ENCODE measurements around the gene GPR161.

GPR161 gene

DNA sequence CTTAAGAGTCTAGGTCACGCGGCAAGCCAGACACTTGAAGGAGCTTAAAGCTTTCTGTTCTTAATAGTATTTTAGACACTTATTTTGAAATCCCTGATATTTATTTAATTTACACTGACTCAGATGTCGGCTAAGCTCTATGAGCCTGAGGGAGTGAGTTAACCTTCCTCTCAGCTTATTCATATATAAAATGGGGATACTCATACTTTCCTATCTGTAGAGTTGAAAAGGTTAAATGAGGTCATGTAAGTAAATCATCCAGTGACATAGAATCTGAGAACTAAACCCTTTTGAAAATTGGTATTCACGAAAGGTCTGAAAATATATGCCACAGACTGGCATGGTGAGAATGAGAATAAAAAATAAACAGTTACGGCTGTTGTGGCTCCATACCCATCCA, 1.4 kb upstream of the GPR161 start:
- peaks cover 3% of the 10 kb centered on the region for H3K36me3 Mint-ChIP-seq (ENCODE audit: low read depth)
- H3K4me1 Mint-ChIP-seq (ENCODE audit: low read depth), result peaks cover 13% of the 10 kb centered on the region
- H3K27ac Mint-ChIP-seq, result no peak overlapping the region
- DNase-seq (ENCODE audit: low spot score), result no peak
- H3K4me3 Mint-ChIP-seq, result peak overlapping the region; percentile 92
- H3K27me3 Mint-ChIP-seq (ENCODE audit: low read depth), result peaks cover 55% of the 10 kb centered on the region
- no peaks in the 10 kb centered on the region for H3K9me3 Mint-ChIP-seq

GRCh38 chr1:168137515-168137821, 738 bp upstream of the GPR161 start:
- no peak for DNase-seq (ENCODE audit: low spot score)
- Mint-ChIP-seq H3K4me3 (peak overlapping the region; percentile 92), H3K9me3 (no peaks in the 10 kb centered on the region), H3K36me3 (ENCODE audit: low read depth) (peaks cover 3% of the 10 kb centered on the region), H3K4me1 (ENCODE audit: low read depth) (peaks cover 13% of the 10 kb centered on the region), H3K27ac (peak overlapping the region; percentile 72), H3K27me3 (ENCODE audit: low read depth) (peaks cover 58% of the 10 kb centered on the region)

- no peaks in the 10 kb centered on the region for H3K9me3 Mint-ChIP-seq
- H3K36me3 Mint-ChIP-seq (ENCODE audit: low read depth), result peaks cover 3% of the 10 kb centered on the region
- H3K27me3 Mint-ChIP-seq (ENCODE audit: low read depth), result peaks cover 59% of the 10 kb centered on the region
- no peak overlapping the region for H3K27ac Mint-ChIP-seq
- H3K4me1 Mint-ChIP-seq (ENCODE audit: low read depth), result peaks cover 13% of the 10 kb centered on the region
- peak overlapping the region; percentile 77 for H3K4me3 Mint-ChIP-seq
- DNase-seq (ENCODE audit: low spot score), result no peak
These were observed 615 bp downstream of the GPR161 start for GRCh38 chr1:168135921-168136708.

GRCh38 chr1:168135116-168135920, 1.4 kb downstream of the GPR161 start:
- peaks cover 13% of the 10 kb centered on the region for H3K4me1 Mint-ChIP-seq (ENCODE audit: low read depth)
- H3K27me3 Mint-ChIP-seq (ENCODE audit: low read depth), result peaks cover 64% of the 10 kb centered on the region
- H3K4me3 Mint-ChIP-seq, result peak overlapping the region; percentile 77
- no peaks in the 10 kb centered on the region for H3K9me3 Mint-ChIP-seq
- no peak overlapping the region for H3K27ac Mint-ChIP-seq
- H3K36me3 Mint-ChIP-seq (ENCODE audit: low read depth), result peaks cover 3% of the 10 kb centered on the region
- no peak for DNase-seq (ENCODE audit: low spot score)

DNA sequence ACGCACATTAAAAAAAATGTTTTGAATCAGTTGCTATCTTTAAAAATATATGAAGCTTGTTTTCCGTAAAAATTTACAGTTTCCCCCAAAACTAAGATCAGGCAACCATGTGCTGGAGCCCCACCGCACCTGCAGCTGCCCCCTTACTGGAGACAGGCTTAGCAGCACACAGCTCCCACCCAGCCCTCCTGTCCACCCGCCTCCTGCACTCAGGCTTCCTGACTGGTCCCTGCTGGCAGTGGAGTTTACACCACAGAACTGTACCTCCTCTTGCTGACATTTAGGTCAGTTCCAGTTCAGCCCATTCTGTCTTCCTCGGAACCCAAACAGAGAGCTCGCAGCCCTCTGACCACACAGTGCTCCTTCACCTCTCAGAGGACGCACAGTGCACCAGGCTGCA, 2.1 kb downstream of the GPR161 start:
- Mint-ChIP-seq H3K27me3 (ENCODE audit: low read depth) (peaks cover 69% of the 10 kb centered on the region), H3K4me1 (ENCODE audit: low read depth) (peaks cover 13% of the 10 kb centered on the region), H3K36me3 (ENCODE audit: low read depth) (peaks cover 3% of the 10 kb centered on the region), H3K27ac (no peak overlapping the region), H3K4me3 (peak overlapping the region; percentile 77), H3K9me3 (no peaks in the 10 kb centered on the region)
- no peak for DNase-seq (ENCODE audit: low spot score)

DNA sequence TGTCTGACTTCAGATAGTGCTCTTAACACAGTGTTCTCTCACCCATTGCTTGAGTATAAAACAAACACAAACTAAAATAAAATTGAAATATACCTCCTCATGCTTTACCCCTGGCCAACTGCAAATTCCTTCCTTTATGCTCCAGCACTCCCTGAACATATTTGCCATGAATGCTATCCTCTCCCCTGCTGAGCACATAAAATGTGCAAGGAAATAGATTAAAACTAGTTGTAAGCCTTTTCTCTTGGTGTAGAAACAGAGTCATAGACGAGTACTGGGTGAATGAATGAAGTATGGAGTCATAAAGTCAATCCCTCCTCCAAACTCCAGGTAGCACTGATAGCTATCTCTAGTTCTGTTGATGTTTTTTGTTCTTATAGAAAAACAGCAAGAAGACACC, 2.6 kb downstream of the GPR161 start:
- Mint-ChIP-seq H3K4me1 (ENCODE audit: low read depth) (peaks cover 13% of the 10 kb centered on the region), H3K4me3 (no peak overlapping the region), H3K27ac (no peak overlapping the region), H3K36me3 (ENCODE audit: low read depth) (peaks cover 3% of the 10 kb centered on the region), H3K27me3 (ENCODE audit: low read depth) (peaks cover 68% of the 10 kb centered on the region), H3K9me3 (no peaks in the 10 kb centered on the region)
- no peak for DNase-seq (ENCODE audit: low spot score)

GRCh38 chr1:168129933-168130332, 6.8 kb downstream of the GPR161 start:
- no peak for DNase-seq (ENCODE audit: low spot score)
- H3K4me1 Mint-ChIP-seq (ENCODE audit: low read depth), result no peaks in the 10 kb centered on the region
- H3K36me3 Mint-ChIP-seq (ENCODE audit: low read depth), result no peaks in the 10 kb centered on the region
- no peak overlapping the region for H3K4me3 Mint-ChIP-seq
- H3K9me3 Mint-ChIP-seq, result no peaks in the 10 kb centered on the region
- H3K27ac Mint-ChIP-seq, result no peak overlapping the region
- peaks cover 56% of the 10 kb centered on the region for H3K27me3 Mint-ChIP-seq (ENCODE audit: low read depth)

DNA sequence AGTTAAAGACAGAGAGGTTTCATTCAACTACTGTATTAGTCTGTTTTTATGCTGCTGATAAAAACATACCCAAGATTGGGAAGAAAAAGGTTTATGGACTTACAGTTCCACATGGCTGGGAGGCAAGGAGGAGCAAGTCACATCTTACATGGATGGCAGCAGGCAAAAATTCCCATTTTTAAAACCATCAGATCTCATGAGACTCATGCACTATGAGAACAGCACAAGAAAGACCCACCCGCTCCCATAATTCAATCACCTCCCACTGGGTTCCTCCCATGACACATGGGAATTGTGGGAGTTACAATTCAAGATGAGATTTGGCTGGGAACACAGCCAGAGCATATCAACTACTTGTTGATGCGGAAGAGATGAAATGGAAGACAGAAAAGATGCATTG, 9.2 kb downstream of the GPR161 start:
- peaks cover 47% of the 10 kb centered on the region for H3K27me3 Mint-ChIP-seq (ENCODE audit: low read depth)
- no peak overlapping the region for H3K27ac Mint-ChIP-seq
- no peaks in the 10 kb centered on the region for H3K4me1 Mint-ChIP-seq (ENCODE audit: low read depth)
- H3K9me3 Mint-ChIP-seq, result no peaks in the 10 kb centered on the region
- H3K4me3 Mint-ChIP-seq, result no peak overlapping the region
- no peaks in the 10 kb centered on the region for H3K36me3 Mint-ChIP-seq (ENCODE audit: low read depth)
- no peak for DNase-seq (ENCODE audit: low spot score)

- no peak for DNase-seq (ENCODE audit: low spot score)
- no peak overlapping the region for H3K27ac Mint-ChIP-seq
- no peaks in the 10 kb centered on the region for H3K36me3 Mint-ChIP-seq (ENCODE audit: low read depth)
- H3K4me3 Mint-ChIP-seq, result no peak overlapping the region
- no peaks in the 10 kb centered on the region for H3K4me1 Mint-ChIP-seq (ENCODE audit: low read depth)
- peaks cover 41% of the 10 kb centered on the region for H3K27me3 Mint-ChIP-seq (ENCODE audit: low read depth)
- no peaks in the 10 kb centered on the region for H3K9me3 Mint-ChIP-seq
These were observed 11.7 kb downstream of the GPR161 start for GRCh38 chr1:168125051-168125450.

- no peak overlapping the region for H3K27ac Mint-ChIP-seq
- H3K4me3 Mint-ChIP-seq, result no peak overlapping the region
- H3K27me3 Mint-ChIP-seq (ENCODE audit: low read depth), result peaks cover 36% of the 10 kb centered on the region
- H3K4me1 Mint-ChIP-seq (ENCODE audit: low read depth), result no peaks in the 10 kb centered on the region
- no peak for DNase-seq (ENCODE audit: low spot score)
- H3K9me3 Mint-ChIP-seq, result no peaks in the 10 kb centered on the region
- H3K36me3 Mint-ChIP-seq (ENCODE audit: low read depth), result no peaks in the 10 kb centered on the region
These were observed 15.2 kb downstream of the GPR161 start for GRCh38 chr1:168121401-168122011.

DNA sequence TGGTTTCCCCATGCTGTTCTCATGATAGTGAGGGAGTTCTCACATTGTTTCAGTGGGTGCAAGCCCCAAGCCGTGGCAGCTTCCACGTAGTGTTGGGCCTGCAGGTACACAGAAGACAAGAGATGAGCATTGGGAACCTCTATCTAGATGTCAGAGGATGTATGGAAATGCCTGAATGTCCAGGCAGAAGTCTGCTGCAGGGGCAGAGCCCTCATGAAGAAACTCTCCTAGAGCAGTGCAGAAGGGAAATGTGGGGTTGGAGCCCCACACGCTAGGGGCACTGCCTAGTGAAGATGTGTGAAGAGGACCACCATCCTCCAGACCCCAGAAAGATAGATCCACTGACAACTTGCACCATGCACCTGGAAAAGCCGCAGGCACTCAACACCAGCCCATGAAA, 17.0 kb downstream of the GPR161 start:
- H3K27me3 Mint-ChIP-seq (ENCODE audit: low read depth), result peaks cover 28% of the 10 kb centered on the region
- H3K9me3 Mint-ChIP-seq, result no peaks in the 10 kb centered on the region
- no peak overlapping the region for H3K4me3 Mint-ChIP-seq
- H3K27ac Mint-ChIP-seq, result no peak overlapping the region
- H3K4me1 Mint-ChIP-seq (ENCODE audit: low read depth), result no peaks in the 10 kb centered on the region
- no peak for DNase-seq (ENCODE audit: low spot score)
- H3K36me3 Mint-ChIP-seq (ENCODE audit: low read depth), result no peaks in the 10 kb centered on the region

DNA sequence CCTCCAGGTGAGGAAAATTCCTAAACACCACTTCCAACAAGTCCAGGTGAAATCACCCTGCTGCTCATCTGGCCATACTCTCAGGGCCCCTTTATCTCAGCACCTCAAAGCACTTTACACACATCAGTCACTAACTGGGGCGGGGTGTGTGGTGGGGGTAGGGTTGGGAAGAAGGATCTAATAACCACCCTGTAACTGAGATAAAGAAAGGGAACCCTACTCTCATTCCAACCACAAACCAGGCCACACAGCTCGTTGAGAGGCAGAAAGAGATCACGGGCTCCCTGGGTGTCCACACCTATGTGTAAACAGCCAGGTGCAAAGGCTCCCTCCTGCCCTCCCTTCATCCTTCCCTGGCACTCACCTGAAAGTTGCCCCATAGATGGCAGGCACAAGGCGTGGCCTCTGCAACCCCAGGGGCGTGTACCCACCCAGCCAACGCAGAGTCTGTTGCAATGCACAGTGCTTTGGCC, 20.4 kb downstream of the GPR161 start:
- Mint-ChIP-seq H3K27ac (no peak overlapping the region), H3K27me3 (ENCODE audit: low read depth) (peaks cover 10% of the 10 kb centered on the region), H3K4me3 (no peak overlapping the region), H3K9me3 (no peaks in the 10 kb centered on the region), H3K36me3 (ENCODE audit: low read depth) (no peaks in the 10 kb centered on the region), H3K4me1 (ENCODE audit: low read depth) (no peaks in the 10 kb centered on the region)
- no peak for DNase-seq (ENCODE audit: low spot score)

GRCh38 chr1:168114845-168115244, 21.9 kb downstream of the GPR161 start:
- no peak for DNase-seq (ENCODE audit: low spot score)
- Mint-ChIP-seq H3K9me3 (no peaks in the 10 kb centered on the region), H3K27me3 (ENCODE audit: low read depth) (peaks cover 8% of the 10 kb centered on the region), H3K36me3 (ENCODE audit: low read depth) (no peaks in the 10 kb centered on the region), H3K4me1 (ENCODE audit: low read depth) (no peaks in the 10 kb centered on the region), H3K27ac (no peak overlapping the region), H3K4me3 (no peak overlapping the region)

DNA sequence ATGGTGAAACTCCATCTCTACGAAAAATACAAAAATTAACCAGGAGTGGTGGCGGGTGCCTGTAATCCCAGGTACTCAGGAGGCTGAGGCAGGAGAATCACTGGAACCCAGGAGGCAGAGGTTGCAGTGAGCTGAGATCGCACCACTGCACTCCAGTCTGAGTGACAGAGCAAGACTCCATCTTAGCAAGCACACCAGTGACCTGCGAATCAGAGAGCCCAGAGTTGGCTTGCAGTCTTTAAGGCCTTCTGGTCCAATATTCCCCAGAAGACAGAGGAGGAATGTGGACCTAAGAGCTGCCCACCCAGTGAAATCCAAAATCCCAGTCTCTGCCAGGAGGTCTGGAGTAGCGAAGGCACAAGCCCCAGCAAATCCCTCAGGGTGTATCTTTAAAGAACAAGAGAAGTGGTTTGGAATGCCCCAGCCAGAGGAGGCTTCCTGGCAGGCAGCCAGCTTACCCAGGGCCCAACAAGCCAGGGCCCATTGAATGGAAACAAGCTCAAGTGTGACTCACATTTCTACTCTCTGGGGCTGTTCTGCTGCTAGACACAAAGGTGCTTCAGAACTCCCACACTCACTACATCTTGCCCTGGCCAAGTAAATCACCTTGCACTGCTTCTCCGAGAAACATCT, 23.9 kb downstream of the GPR161 start:
- H3K4me1 Mint-ChIP-seq (ENCODE audit: low read depth), result no peaks in the 10 kb centered on the region
- H3K4me3 Mint-ChIP-seq, result no peak overlapping the region
- H3K27me3 Mint-ChIP-seq (ENCODE audit: low read depth), result peaks cover 4% of the 10 kb centered on the region
- DNase-seq (ENCODE audit: low spot score), result peak; percentile 31
- H3K27ac Mint-ChIP-seq, result no peak overlapping the region
- no peaks in the 10 kb centered on the region for H3K36me3 Mint-ChIP-seq (ENCODE audit: low read depth)
- H3K9me3 Mint-ChIP-seq, result no peaks in the 10 kb centered on the region
